Epithelial cell of proximal tubule (primary cell): Measurements from ENCODE around the gene PDZD8. TPM values are rescaled to one million over a fixed set of nuclear protein-coding genes. Genes with fewer than 3 reads are reported as not detected.

Experiments used
- DNase-seq: peaks from one replicate; pipeline ENCODE4 v3.0.0-alpha.2; 2011; ENCODE audit warnings: low read depth
- H3K4me3 ChIP-seq: 2 replicates; pipeline ENCODE4 v1.5.1; 2011; ENCODE audit warnings: low read depth, mild to moderate bottlenecking, low read length
- CTCF ChIP-seq: conservative IDR thresholded peaks from 2 replicates; pipeline ENCODE4 v1.5.1; 2012; ENCODE audit warnings: low read depth, mild to moderate bottlenecking, low read length
- total RNA-seq: library from RNA; depleted of rRNA; stranded (reverse); fragments of >200 nt; gene quantifications from 2 replicates; pipeline ENCODE4 v1.2.3, GENCODE V29; 2015

The PDZD8 gene
- total RNA-seq, 1 donor from 2014 or later = 23.6 TPM

GRCh38 chr10:117350909-117351308, 24.3 kb downstream of the PDZD8 start:
- DNase-seq = no peak
- H3K4me3 ChIP-seq = no peak overlapping the region
- TF ChIP-seq CTCF = no peak

- TF ChIP-seq CTCF = no peak
Observed at GRCh38 chr10:117348236-117348635, 27.0 kb downstream of the PDZD8 start.

GRCh38 chr10:117346574-117346973, 28.7 kb downstream of the PDZD8 start:
- TF ChIP-seq CTCF = no peak
- no peak for DNase-seq

More at GRCh38 chr10:117348236-117348635, 27.0 kb downstream of the PDZD8 start:
- DNase-seq = no peak
- H3K4me3 ChIP-seq = no peak overlapping the region

GRCh38 chr10:117345143-117345542, 30.1 kb downstream of the PDZD8 start:
- no peak for TF ChIP-seq CTCF
- H3K4me3 ChIP-seq = no peak overlapping the region
- no peak for DNase-seq

More at GRCh38 chr10:117346574-117346973, 28.7 kb downstream of the PDZD8 start:
- no peak overlapping the region for H3K4me3 ChIP-seq

- H3K4me3 ChIP-seq = no peak overlapping the region
- DNase-seq = no peak
- no peak for TF ChIP-seq CTCF
Observed at GRCh38 chr10:117342641-117343040, 32.6 kb downstream of the PDZD8 start.

GRCh38 chr10:117341061-117341460, 34.2 kb downstream of the PDZD8 start:
- no peak overlapping the region for H3K4me3 ChIP-seq
- no peak for DNase-seq
- no peak for TF ChIP-seq CTCF

GRCh38 chr10:117339979-117340378, 35.3 kb downstream of the PDZD8 start:
- H3K4me3 ChIP-seq = no peak overlapping the region
- TF ChIP-seq CTCF = no peak
- no peak for DNase-seq
